Gastroesophageal sphincter (tissue), 3 donors: Measurements from ENCODE around the gene ZNF212.

Experiments
- CTCF ChIP-seq, 4 experiments: fragments of 200-600 bp in 2 of 4; fragments of 450-650 bp in 2 of 4; sonication (generic) in 1 of 4; IDR thresholded peaks; one replicate each; pipeline ENCODE4 v1.5.1; 2017 to 2019; ENCODE audit warnings: antibody characterized with exemption in 4 of 4, mild to moderate bottlenecking in 2 of 4, moderate library complexity in 2 of 4
- POLR2AphosphoS5 ChIP-seq: sonication (generic); formaldehyde crosslinking; IDR thresholded peaks from one replicate; pipeline ENCODE4 v1.6.1; 2017; ENCODE audit warnings: antibody characterized with exemption

DNA sequence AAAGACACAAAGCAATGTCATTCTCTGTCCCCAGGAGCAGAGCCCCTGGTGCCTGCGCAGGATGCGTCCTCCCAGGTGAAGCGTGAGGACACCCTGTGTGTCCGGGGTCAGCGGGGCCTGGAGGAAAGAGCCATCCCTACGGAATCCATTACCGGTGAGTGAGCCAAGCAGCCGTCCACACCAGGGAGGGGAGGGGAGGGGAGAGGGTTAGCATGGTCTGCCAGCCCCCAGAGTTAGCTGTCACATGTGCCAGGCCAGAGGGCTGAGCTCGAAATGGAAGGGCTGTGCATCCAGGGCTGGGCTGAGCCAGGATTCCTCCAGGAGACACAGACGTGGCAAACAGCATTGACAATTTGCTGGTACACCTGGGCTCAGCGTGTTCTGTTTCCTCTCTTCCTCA lies 28.9 kb upstream of the ZNF212 start:
- TF ChIP-seq CTCF (IDR thresholded peaks at IDR 0.05), result no peak
- no peak for TF ChIP-seq POLR2AphosphoS5
